CD4-positive, alpha-beta T cell (primary cell): ENCODE data around the gene HEATR1. TPM values are rescaled to one million over a fixed set of nuclear protein-coding genes. Genes with fewer than 3 reads are reported as not detected.
"Not testable (repeated sequence)": the region's sequence is repeated elsewhere in the genome, so short reads cannot be mapped to it uniquely, and the experiment has no call there.

Experiments
- ATAC-seq: fragments of 200-7000 bp; cut with Tn5 transposase; one replicate; pipeline ENCODE4 v1.10.0; 2022; ENCODE audit warnings: mild to moderate bottlenecking; ENCODE audit not compliant: poor library complexity
- CTCF ChIA-PET: fragments of 350-600 bp; sonication (Branson Sonifier 250); formaldehyde crosslinking; loops from one replicate; lab custom pipeline; 2021; ENCODE audit warnings: antibody characterized with exemption, inconsistent platforms; lab: Charles Lee
- POLR2A ChIA-PET: fragments of 350-600 bp; sonication (Branson Sonifier 250); formaldehyde crosslinking; loops from one replicate; lab custom pipeline; 2021; ENCODE audit warnings: antibody characterized with exemption, inconsistent platforms; lab: Charles Lee
- DNase-seq, 14 experiments: peaks; one replicate each; pipeline ENCODE4 v3.0.0-alpha.2; 2013 to 2020; ENCODE audit warnings: mixed read lengths in 2 of 14
- H3K27ac ChIP-seq, 2 donors: one replicate each; pipeline versions ENCODE4 v1.5.1 to v1.7.0; 2013; ENCODE audit warnings: low read length in 2 of 2, low read depth in 1 of 2, mild to moderate bottlenecking in 1 of 2
- H3K27me3 ChIP-seq, 2 experiments: 1 replicate in 1 of 2; 2 replicates in 1 of 2; pipeline versions ENCODE4 v1.6.1 to v1.7.0; 2013; ENCODE audit warnings: low read length in 2 of 2, control low read depth in 1 of 2, mild to moderate bottlenecking in 1 of 2, moderate library complexity in 1 of 2; ENCODE audit not compliant: insufficient read depth in 2 of 2, control insufficient read depth in 1 of 2
- H3K36me3 ChIP-seq: one replicate; pipeline ENCODE4 v1.6.1; 2013; ENCODE audit warnings: low read length, control low read depth; ENCODE audit not compliant: insufficient read depth
- H3K4me1 ChIP-seq: one replicate; pipeline ENCODE4 v1.6.1; 2013; ENCODE audit warnings: low read length, control low read depth; ENCODE audit not compliant: insufficient read depth
- H3K4me3 ChIP-seq: one replicate; pipeline ENCODE4 v1.5.1; 2013; ENCODE audit warnings: mild to moderate bottlenecking, low read length, moderate library complexity
- H3K9me3 ChIP-seq, 2 experiments: 1 replicate in 1 of 2; 2 replicates in 1 of 2; pipeline versions ENCODE4 v1.6.1 to v1.7.0; 2013; ENCODE audit warnings: low read length in 2 of 2, mild to moderate bottlenecking in 2 of 2, control low read depth in 1 of 2, moderate library complexity in 1 of 2; ENCODE audit not compliant: control insufficient read depth in 1 of 2, insufficient read depth in 1 of 2
- H3K27ac Mint-ChIP-seq: one replicate; pipeline ENCODE4 v1.8.0; 2020; ENCODE audit warnings: mixed read lengths
- H3K27me3 Mint-ChIP-seq: one replicate; pipeline ENCODE4 v1.8.0; 2021; ENCODE audit warnings: mixed read lengths
- H3K36me3 Mint-ChIP-seq: one replicate; pipeline ENCODE4 v1.8.0; 2021; ENCODE audit warnings: low read depth, mixed read lengths
- H3K4me1 Mint-ChIP-seq: one replicate; pipeline ENCODE4 v1.8.0; 2021; ENCODE audit warnings: low read depth, mixed read lengths
- H3K4me3 Mint-ChIP-seq: one replicate; pipeline ENCODE4 v1.8.0; 2020; ENCODE audit warnings: mild to moderate bottlenecking, mixed read lengths
- H3K9me3 Mint-ChIP-seq: one replicate; pipeline ENCODE4 v1.8.0; 2020; ENCODE audit warnings: mixed read lengths
- intact Hi-C, 2 experiments: fragments of 100-400 bp; cut with DNase I in 1 of 2; cut with micrococcal nuclease in 1 of 2; formaldehyde crosslinking; loops; one replicate each; pipeline versions ENCODE4 v1.15.1 to v1.9.0; 2023 to 2025; cut with DNase I, micrococcal nuclease
- total RNA-seq, 174 experiments: library from RNA in 2 of 174; stranded (reverse) in 2 of 174; gene quantifications; one replicate each; pipeline ENCODE4 v1.2.3 and lab custom pipeline; 2021 to 2026
- TF ChIP-seq, protein P1 (sequence below): fragments of 200-600 bp; IDR thresholded peaks from one replicate; pipeline ENCODE4 v1.8.0; 2022; ENCODE audit warnings: antibody characterized with exemption, mild to moderate bottlenecking

The HEATR1 gene
- total RNA-seq, 2 experiments from 2014 or later, result 34.9 to 37.5 TPM

- H3K4me1 ChIP-seq, result peaks cover 13% of the 10 kb centered on the region
- no peaks in the 10 kb centered on the region for H3K36me3 ChIP-seq
- no peak overlapping the region for H3K4me3 ChIP-seq
- Mint-ChIP-seq H3K4me1 (peaks cover 26% of the 10 kb centered on the region), H3K4me3 (no peak overlapping the region), H3K27me3 (no peaks in the 10 kb centered on the region), H3K9me3 (no peaks in the 10 kb centered on the region), H3K36me3 (no peaks in the 10 kb centered on the region), H3K27ac (no peak overlapping the region)
- DNase-seq (no peak), ATAC-seq (no peak)
- intact Hi-C loops, result no loop called here
- CTCF ChIA-PET, result no interaction called here
- H3K27me3 ChIP-seq, result no peaks in the 10 kb centered on the region
- no peak overlapping the region for H3K27ac ChIP-seq
- TF ChIP-seq, protein P1, sequence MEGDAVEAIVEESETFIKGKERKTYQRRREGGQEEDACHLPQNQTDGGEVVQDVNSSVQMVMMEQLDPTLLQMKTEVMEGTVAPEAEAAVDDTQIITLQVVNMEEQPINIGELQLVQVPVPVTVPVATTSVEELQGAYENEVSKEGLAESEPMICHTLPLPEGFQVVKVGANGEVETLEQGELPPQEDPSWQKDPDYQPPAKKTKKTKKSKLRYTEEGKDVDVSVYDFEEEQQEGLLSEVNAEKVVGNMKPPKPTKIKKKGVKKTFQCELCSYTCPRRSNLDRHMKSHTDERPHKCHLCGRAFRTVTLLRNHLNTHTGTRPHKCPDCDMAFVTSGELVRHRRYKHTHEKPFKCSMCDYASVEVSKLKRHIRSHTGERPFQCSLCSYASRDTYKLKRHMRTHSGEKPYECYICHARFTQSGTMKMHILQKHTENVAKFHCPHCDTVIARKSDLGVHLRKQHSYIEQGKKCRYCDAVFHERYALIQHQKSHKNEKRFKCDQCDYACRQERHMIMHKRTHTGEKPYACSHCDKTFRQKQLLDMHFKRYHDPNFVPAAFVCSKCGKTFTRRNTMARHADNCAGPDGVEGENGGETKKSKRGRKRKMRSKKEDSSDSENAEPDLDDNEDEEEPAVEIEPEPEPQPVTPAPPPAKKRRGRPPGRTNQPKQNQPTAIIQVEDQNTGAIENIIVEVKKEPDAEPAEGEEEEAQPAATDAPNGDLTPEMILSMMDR, result no peak
- H3K9me3 ChIP-seq, result no peaks in the 10 kb centered on the region
- POLR2A ChIA-PET, result no interaction called here
Measured at GRCh38 chr1:236507022-236507700, 97.2 kb downstream of the HEATR1 start.

GRCh38 chr1:236504338-236504737, 100.0 kb downstream of the HEATR1 start:
- H3K27ac Mint-ChIP-seq, intact Hi-C loops: not testable (repeated sequence)
- POLR2A ChIA-PET, result interaction anchor here (2.3 kb wide), 1 partner anchor 13 kb away, joined by 10 read pairs; no protein-coding TSS in a partner anchor

DNA sequence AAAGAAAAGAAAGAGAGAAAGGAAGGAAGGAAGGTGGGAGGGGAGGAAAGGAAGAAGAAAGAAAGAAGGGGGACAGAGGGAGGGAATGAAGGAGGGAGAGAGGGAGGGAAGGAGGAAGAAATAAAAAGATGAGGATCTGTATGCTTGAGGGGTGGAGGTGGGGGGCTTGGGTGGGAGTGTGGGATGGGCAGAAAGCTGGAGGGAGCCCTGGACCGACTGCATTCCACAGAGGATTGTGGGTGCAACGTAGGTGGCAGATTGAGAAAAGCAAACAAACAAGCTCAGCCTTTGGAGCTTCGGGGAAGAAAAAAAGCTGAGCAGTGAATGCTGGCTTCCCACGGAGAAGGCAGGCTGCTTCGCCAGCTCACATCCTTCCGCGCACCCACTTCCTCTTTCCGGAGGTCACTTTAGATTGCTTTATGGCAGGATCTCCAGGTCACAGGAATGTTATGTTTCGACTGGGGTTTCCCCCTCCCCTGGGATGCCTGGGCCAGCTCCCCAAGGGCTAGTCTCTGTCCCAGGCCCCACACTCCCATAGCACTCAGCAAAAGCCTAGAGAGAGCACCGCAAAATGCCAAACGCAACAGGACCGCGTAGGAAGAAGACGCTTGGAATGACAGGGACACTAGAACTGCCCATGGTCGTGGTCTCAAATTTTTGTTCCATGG, 101.2 kb downstream of the HEATR1 start:
- H3K27ac Mint-ChIP-seq, result peak overlapping the region; percentile 20
- no peak overlapping the region for H3K27ac ChIP-seq
- peak overlapping the region; percentile 61 for H3K4me3 Mint-ChIP-seq
- no peaks in the 10 kb centered on the region for H3K9me3 ChIP-seq
- CTCF ChIA-PET, result interaction anchor here (0.6 kb wide), 1 partner anchor 45 kb away, joined by 3 read pairs; no protein-coding TSS in a partner anchor
- no peaks in the 10 kb centered on the region for H3K36me3 Mint-ChIP-seq
- no peaks in the 10 kb centered on the region for H3K36me3 ChIP-seq
- H3K27me3 ChIP-seq, result no peaks in the 10 kb centered on the region
- no peaks in the 10 kb centered on the region for H3K9me3 Mint-ChIP-seq
- POLR2A ChIA-PET, result interaction anchor here (0.6 to 2.3 kb wide), 4 partner anchors 14 to 998 kb away, joined by 3 to 10 read pairs (median 6); partner anchors contain the start of gene LGALS8
- ATAC-seq (no peak), DNase-seq (peak in 4 of 14 experiments; percentile 24 to 54 (median 38))
- TF ChIP-seq, protein P1, result no peak
- H3K27me3 Mint-ChIP-seq, result no peaks in the 10 kb centered on the region
- peaks cover 9% of the 10 kb centered on the region for H3K4me1 ChIP-seq
- H3K4me1 Mint-ChIP-seq, result peaks cover 13% of the 10 kb centered on the region
- intact Hi-C loops, result no loop called here
- no peak overlapping the region for H3K4me3 ChIP-seq

More at GRCh38 chr1:236504338-236504737, 100.0 kb downstream of the HEATR1 start:
- H3K27ac ChIP-seq, DNase-seq, H3K27me3 Mint-ChIP-seq, H3K4me3 ChIP-seq, ATAC-seq, CTCF ChIA-PET, H3K27me3 ChIP-seq, H3K4me3 Mint-ChIP-seq, H3K9me3 ChIP-seq, H3K36me3 Mint-ChIP-seq, H3K36me3 ChIP-seq, H3K9me3 Mint-ChIP-seq: not testable (repeated sequence)
- H3K4me1 Mint-ChIP-seq, result peaks cover 20% of the 10 kb centered on the region
- H3K4me1 ChIP-seq, result peaks cover 13% of the 10 kb centered on the region
